GM18909 (cell line): ENCODE results near the gene GRK5.
A peak's percentile ranks its signal among the peaks of the same experiment; 100 is the strongest.
"Not testable (repeated sequence)": the region's sequence is repeated elsewhere in the genome, so short reads cannot be mapped to it uniquely, and the experiment has no call there.

Experiments
- ATAC-seq: cut with Tn5 transposase; IDR thresholded peaks from one replicate; pipeline ENCODE4 v1.9.1; 2021; ENCODE audit warnings: mild to moderate bottlenecking; ENCODE audit not compliant: unreplicated experiment, poor library complexity

The GRK5 gene

DNA sequence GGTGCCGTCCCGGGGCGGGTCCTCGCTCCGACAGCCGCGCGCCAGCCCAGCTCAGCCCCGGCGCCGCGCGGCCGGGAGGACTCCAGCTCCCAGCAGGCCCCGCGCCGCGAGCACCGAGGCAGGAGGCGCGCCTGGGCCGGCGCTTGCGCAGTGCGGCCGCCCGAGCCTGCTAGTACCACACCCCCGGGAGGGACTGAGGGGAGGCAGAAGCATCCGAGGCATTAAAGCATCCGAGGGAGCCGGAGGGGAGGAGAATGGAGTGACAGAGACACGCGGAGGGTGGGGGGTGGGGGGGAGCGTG is at the start of gene GRK5:
TSS of gene GRK5 (plus strand) at position 206 of the 301 bp plus-strand sequence. CDS start 347 bp downstream, outside the sequence.
- ATAC-seq, result peak; percentile 79

DNA sequence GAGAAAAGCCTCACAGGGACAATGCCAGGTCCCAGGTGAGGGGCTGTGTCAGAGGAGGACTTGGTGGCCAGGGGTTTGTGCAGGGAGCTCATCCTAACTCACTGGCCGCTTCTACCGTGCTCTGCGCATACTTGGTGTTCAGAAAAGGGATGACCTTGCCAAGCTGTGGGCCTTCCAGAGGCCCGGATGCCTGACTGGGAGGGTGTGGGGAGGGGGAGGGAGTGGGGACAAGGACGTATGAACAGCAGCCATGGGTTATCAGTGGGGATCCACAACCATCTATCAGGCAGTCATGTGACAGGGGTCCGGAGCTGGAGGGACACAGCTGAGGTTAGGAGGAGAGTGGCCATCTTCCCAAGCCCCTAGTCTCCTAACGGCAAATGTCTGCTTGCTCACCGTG is 48.0 kb upstream of the GRK5 start:
- no peak for ATAC-seq

DNA sequence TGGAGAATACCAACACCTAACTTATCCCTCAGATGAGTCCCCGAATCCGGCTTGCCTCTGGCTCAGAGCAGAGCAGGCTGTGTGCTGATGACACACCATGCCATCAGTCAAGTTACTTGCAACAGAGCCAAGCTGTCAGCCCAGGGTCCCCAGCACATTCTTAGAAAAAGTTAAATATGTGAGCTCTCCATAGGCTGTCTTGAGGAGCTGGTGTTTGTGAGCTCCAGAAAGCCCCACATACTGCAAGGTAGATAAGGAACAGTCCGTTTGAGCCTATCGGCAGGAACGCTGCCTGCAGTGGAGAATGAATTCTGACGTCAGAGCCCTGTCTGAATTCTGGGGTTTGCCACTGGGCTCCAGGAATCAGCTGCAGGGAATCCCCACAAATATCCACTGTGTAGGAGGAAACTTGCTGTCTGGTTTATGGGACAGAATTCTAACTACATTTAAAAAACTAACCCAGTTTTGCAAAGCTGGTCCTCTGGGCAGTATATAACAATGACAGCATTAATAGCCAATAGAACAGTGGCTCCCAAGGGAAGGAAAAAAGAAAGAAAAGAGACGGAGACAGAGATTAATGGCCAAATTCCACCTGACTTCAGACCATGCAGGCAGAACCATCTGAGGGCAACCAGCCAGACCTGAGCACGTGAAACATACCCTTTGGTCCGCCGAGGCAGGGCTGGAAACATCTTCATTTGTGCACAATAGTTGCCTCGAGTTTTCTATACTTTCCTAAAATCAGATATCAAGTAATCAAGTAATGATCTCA is 45.5 kb upstream of the GRK5 start:
- no peak for ATAC-seq

DNA sequence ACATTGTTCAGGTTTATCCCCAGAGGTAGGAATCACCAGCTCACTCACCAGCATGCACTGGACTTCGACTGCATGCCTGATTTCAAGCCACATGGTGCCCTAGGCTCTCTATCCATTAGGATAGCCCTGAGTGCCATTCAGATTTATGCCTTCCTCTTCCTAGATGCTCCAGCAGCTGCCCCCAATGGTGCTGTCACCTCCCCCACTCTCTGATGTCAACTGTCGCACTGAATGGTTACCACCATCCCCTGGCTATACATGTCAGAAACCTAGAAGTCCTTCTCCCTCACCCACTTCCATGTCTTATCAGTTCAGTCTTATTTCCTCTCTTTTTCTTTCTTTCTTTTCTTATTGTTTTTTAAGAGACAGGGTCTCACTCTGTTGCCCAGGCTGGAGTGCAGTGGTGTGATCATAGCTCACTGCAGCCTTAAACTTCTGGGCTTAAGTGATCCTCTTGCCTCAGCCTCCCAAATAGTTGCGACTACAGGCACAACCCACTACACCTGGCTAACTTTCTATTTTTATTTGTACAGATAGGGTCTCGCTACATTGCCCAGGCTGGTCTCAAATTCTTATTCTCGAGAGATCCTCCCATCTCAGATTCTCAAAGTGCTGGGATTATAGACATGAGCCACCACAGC is 44.8 kb upstream of the GRK5 start:
- no peak for ATAC-seq

DNA sequence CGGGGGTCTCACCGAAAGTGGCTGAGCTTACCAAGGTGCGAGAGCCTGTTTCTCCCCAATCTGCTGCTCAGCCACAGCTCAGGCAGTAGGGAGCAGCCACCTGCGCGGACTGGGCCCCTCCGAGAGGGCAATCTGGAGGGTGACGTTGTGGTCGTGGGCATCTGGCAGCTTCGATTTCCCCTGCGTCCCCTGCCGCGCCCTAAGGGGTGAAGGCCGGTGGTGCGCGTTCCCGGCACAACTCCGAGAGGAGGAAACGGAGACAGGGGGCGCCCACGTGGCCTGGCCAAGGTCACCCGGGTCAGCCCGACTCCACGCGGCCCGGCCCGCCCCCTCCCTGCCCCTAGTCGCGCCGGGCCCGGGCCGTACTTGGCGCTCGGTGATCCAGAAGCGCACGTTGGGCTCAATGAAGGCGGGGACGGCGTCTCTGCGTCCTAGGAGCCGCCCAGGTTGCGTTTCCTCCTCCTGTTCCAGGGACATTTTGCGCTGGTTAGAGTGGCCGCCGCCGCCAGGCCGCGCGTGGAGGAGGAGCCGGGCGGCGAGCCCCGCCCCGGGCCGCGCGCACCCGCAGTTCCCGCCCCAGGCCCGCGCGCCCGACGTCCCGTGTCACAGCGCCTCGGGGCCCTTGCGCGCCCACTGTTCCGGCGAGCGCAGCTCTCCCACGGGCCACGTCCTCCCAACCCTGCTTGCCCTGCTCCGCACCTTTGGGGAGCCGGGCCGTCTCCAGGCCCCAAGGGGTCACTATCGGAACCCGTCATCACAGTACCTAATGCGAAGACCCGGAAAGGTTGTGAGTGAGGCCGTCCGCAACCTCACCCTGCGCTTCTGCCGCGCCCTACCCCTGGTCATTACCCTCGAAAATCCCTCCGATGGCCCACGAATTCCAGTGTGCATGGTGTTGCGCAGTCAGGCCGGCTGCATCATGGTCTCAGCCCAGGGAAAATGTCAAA is 41.9 kb upstream of the GRK5 start, which contains the start of gene SFXN4:
TSS of gene SFXN4 (minus strand) at position 544 of the 947 bp plus-strand sequence. CDS start at position 477, 67 bp downstream.
- ATAC-seq, result peak; percentile 90

DNA sequence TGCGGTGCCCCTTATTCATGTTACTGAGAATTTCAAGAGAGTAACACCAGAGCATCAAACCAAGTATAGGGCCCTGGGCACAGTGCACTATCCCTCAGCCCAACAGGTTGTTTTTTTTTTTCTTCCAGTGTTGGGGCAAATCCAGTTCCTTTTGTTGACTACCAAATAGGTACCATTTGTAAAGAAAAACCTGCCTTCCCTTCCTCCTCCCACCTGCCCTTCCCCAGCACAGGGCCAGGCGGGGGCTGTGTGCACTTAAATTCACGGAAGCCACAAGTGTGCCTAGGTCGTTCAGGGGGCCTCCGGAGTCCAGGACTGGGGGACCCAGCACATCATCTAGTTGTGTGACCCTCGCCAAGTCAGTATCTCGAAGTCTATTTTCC is 41.3 kb upstream of the GRK5 start:
- ATAC-seq, result no peak

DNA sequence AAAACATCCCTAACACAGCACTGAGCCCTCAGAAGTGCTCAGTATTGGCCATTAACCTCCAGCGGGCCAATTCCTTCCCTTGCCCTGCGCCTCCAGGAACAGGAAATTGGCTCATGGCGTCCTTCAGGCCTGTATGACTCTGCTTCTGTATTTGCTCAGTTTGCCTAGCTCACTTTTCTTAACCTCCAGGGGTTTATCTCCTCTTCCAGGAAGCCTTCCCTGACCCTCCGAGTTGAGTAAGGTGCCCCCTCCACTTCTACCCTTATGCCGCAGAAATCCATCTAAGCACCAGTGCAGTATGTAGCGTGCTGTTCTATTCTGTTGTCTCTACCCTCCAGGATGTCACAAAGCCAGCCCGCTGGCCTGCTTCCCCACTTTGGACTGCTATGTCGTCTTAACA is 40.8 kb upstream of the GRK5 start:
- no peak for ATAC-seq

DNA sequence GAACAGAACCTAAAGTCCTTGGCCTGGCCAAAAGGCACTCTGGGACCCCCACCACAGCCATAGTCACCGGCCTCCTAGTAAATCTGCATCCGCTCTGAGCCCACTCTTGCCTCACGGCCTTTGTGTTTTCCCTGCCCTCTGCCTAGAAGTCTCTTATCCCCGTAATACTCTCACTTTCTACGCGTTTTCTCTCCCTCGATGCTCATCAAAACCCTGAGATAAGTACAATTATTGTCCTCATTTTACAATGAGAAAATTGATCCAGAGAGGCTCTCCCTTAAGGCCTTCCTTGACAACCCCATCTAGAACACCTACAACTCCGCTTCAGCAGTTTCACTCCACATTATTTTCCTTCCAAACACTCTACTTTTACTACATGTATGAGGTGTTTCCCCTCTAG is 40.3 kb upstream of the GRK5 start:
- ATAC-seq, result no peak

DNA sequence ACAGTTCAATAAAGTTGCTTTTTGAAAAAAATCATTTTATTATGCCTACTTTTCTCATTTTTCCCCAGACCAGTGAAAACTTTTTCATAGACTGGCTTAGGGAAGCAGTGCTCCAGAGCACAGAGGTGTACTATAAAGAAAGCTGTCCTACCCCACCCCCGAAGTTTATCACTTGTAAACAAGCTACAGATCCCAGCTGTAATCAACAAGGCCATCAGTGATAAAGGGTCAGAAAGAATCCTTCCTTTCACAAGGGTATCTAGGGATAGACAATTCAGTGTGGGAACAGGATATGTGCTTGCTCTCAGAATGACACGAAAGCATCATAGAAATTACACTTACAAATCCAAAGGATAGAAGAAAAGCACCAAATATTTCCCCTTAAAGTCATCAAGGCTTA is 33.3 kb upstream of the GRK5 start:
- no peak for ATAC-seq

DNA sequence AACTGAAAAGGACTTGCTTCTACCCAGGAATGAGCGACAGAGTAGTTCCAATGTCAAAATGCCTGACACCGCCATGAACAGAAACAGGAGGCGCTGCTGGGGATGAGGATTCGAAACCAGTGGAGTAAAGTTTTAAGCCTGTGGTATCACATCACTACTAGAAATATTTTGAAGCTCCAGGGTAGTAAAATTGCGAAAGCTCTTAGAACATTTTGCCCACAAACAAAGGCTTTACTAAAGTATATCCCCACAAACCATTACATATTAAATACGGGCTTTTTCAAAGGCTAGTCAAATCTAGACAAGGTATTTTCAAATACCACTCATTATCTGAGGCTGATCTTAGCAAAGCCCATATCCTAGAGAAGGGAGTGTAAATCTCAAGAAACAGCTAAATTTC is 31.2 kb upstream of the GRK5 start:
- ATAC-seq, result no peak

DNA sequence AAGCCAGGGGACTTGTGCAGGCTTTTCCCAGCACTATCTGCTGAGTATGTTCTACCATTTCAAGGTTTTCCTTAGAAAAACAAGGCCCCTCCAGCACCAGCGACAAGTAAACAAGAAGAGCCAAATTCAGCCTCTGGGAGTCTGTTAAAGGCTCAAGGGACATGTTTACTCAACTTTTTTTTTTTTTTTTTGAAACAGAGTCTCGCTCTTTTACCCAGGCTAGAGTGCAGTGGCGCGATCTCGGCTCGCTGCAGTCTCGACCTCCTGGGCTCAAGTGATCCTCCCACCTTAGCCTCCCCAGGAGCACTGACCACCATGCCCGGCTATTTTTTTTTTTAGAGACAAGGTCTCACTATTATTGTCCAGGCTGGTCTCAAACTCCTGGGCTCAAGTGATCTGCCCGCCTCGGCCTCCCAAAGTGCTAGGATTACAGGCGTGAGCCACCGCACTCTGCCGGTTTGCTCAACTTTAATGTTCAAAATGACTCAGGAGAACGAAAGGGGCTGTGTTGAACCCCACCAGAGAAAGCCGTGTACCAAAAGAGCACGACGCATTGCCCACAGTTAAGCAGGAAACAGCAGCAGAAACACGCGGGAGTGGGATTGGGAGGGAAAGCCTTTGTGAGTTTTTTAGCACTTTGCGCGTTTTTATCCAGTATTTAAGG is 29.5 kb upstream of the GRK5 start:
- ATAC-seq, result peak; percentile 13

DNA sequence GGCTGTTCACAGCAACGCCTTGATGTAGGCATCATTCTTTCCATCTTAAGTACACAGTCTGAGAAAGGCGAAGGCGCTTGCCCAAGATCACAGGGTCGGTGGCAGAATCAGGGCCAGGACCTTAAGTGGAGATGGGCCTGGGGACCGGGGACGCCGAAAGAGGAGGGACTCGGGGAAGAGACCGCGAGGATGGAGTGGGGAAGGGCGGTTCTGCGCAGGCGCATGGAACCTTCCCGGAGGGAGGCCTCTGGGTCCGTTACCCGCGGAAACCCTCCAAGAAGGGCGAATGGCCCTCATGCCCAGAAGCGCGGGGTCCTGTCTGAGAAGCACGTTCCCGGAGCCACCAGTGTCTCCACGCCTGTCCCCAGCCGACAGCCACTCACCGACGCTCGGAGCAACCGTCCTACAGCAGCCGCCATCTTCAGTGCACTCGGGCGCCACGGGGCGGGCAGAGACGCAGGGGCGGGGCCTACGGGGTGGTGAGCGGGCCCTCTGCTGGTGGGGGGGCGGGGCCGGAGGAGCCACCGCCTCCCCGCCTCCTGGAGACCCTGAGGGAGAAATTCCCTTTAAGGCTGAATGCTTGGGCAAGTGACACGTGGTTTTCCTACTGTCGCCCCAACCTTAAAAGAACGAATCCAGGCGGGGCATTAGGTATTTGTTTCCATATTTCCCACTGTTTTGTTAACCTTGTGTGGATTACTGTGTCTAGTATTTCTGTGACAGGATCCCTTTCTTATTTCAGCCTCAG is 28.8 kb upstream of the GRK5 start, which contains the start of gene PRDX3:
TSS of gene PRDX3 (minus strand) at position 441 of the 748 bp plus-strand sequence. CDS start at position 419, 22 bp downstream.
- peak; percentile 95 for ATAC-seq

DNA sequence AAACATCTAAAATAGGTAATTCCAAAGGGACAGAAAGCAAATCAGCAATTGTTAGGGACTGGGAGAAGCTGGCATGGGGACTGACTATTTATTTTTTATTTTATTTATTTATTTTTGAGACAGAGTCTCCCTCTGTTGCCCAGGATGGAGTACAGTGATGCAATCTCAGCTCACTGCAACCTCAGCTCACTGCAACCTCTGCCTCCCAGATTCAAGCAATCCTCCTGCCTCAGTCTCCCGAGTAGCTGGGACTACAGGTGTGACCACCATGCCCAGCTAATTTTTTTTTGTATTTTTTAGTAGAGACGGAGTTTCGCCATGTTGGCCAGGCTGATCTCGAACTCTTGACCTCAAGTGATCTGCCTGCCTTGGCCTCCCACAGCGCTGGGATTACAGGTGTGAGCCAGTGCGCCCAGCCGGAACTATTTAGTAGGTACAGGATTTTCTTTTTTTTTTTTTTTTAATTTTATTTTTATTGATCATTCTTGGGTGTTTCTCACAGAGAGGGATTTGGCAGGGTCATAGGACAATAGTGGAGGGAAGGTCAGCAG is 26.4 kb upstream of the GRK5 start:
- not testable (repeated sequence) for ATAC-seq

DNA sequence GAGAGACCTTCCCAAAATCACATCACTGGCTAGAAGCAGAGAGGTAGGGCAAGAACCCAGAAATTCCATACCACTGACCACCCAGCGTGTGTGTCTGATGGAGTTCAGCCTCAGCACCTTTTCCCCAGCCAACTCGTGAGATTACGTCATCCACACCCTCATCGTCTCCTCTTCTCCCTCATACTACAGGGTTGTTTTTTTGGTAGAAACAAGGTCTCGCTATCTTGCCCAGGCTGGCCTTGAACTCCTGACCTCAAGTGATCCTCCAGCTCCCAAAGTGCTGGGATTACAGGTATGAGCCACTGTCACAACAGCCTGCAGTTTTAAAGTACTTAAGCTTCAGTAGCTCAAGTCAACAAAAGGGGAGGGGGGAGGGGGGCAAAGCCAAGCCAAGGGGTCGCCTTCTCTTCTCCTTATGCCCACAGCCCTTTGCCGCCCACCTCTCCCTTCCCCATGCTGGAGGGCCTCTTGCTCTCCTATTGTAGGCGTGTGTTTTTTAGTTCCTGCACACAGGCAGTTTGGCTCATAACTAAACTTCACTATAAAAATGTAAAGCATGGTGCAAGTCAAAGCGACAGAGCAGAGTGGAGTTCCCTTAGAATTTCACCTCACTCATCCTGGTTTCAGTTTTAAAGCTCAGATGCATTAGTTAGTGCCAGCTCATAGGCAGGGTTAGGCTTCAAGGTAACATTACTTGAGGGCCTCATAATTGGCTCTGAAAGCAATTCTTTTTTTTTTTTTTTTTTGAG is 23.5 kb upstream of the GRK5 start:
- ATAC-seq, result no peak

DNA sequence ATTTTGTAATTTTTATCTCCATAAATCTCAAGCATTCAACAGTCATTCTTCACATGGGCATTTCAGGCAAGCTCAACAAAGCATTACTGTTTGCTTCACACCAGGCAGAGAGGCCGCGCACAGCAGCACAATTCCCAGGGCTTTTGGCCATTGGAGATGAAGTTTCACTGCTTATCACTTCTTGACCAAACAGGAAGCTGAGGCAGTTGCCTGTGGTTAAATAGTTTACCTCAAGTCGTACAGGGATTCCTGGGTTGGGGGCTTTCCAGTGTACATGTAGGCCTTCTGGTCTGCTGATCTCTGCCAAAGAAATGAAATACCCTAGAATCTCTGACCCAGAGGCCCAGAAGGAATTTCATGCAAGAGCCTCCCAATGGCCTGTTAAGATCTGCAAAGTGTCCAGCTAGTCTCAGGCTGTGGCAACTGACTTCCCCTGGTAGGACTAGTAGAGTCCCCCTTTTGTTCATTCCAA is 17.5 kb upstream of the GRK5 start:
- ATAC-seq, result peak; percentile 51

DNA sequence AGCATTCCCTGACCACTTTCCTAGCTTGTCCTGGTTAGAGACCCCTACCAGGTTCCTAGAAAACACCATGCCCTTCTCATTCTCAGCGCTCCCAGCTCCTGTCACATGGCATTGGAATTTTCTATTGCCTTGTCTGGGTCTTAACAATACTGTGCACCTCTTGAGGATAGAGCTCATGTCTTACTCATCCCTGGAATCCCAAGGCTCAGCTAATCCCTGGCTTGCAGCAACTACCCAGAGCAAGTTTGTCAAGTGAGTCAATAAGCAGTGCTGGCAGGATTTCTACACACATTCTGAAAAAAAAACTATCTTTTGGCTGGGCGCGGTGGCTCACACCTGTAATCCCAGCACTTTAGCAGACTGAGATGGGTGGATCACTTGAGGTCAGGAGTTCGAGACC is 17.0 kb upstream of the GRK5 start:
- no peak for ATAC-seq

DNA sequence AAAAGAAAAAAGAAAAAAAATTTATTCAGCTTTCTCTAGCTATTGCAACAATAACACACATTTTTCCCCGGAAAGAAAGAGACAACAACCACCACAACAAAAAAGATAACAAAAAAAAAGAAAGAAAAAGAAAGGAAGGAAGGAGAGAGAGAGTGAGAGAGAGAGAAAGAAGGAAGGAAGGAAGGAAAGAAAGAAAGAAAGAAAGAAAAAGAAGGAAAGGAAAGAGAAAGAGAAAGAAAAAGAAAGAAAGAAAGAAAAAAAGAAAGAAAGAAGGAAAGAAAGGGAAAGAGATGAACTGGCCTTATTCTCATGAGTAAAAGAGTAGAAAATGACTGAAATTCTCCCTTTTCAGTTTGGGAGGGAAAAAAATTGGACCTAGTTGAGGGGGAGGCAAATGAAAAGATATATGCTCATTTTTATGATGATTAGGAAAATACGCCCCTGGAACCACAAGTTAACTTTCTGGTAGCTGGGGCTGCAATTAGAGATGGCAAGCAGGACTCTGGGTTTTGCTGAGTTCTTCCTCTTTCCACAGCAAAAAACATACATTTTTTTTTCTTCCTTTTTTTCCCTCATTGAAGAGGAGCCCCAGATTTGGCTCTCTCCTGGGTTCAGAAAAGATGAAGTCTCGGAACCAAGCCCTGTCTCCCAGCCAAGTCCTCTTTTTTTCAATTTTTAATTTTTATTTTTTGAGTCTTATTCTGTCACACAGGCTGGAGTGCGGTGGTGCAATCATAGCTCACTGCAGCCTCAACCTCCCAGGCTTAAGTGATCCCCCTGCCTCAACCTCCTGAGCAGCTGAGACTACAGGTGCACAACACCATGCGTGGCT is 16.2 kb upstream of the GRK5 start:
- no peak for ATAC-seq

DNA sequence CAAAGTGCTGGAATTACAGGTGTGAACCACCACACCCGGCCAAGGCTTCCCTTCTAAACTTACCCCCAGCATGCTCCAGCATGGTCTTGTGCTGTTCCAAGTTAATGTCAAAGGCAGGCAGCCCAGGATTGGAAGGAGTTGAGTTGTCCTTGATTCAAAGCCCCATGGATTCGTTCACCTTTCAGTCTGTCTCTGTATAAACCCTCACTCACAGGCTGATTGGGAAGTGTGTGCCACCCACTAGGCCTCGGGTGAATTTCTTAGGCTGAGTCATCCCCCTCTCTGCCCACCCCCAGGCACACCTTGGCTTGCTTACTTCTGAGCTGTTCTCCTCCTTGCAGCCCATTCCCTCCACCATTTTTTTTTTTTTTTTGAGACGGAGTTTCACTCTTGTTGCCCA is 15.5 kb upstream of the GRK5 start:
- no peak for ATAC-seq
